ENCODE results near the gene IGSF10.

IGSF10 gene

GRCh38 chr3:151443583-151443982 lies 17.3 kb downstream of the IGSF10 start:
- no peak for DNase-seq (ENCODE audit: low spot score)
- no peak overlapping the region for H3K4me3 ChIP-seq
- no peak overlapping the region for H3K27ac ChIP-seq
- TF ChIP-seq, protein P1, sequence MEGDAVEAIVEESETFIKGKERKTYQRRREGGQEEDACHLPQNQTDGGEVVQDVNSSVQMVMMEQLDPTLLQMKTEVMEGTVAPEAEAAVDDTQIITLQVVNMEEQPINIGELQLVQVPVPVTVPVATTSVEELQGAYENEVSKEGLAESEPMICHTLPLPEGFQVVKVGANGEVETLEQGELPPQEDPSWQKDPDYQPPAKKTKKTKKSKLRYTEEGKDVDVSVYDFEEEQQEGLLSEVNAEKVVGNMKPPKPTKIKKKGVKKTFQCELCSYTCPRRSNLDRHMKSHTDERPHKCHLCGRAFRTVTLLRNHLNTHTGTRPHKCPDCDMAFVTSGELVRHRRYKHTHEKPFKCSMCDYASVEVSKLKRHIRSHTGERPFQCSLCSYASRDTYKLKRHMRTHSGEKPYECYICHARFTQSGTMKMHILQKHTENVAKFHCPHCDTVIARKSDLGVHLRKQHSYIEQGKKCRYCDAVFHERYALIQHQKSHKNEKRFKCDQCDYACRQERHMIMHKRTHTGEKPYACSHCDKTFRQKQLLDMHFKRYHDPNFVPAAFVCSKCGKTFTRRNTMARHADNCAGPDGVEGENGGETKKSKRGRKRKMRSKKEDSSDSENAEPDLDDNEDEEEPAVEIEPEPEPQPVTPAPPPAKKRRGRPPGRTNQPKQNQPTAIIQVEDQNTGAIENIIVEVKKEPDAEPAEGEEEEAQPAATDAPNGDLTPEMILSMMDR (IDR thresholded peaks at IDR 0.05), result no peak

DNA sequence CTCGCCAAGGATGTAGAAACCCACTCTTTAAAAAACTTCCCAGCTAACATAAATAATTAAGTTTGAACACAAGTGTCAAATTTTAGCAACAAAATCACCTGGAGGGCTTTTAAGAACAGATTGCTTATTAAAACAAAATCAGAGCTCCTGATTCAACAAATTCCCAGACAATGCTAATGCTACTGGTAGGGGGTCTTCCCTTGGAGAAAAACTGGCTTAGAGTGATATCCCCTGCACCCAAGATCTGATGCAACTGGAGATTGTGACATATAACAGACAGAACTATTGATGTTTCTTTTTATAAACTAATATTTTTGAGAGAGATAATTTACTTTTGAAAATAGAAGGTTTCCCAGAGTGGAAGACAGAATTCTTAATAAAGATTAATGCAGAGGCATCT lies 19.9 kb downstream of the IGSF10 start:
- TF ChIP-seq, protein P1 (IDR thresholded peaks at IDR 0.05), result no peak
- DNase-seq (ENCODE audit: low spot score), result no peak
- no peak overlapping the region for H3K27ac ChIP-seq
- H3K4me3 ChIP-seq, result no peak overlapping the region

DNA sequence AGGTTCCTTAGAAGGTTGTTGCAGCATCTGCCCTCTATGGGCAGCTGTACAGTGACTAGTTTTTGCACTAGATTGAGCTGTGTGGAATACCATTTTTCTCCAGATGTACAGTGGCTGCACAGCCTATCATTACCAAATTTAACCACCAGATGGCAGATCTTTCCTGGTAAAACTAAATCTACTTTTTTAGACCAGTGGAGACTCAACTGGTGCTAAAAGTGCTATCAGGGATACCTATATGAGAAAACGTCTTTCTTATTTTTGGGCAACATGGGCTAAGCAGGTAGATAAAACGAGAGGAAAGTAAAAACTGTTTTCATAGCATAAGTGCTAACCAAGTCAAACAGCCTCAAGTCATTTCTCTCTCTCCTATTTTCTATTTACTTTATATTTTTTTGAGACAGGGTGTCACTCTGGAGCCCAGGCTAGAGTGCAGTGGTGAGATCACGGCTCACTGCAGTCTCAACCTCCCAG lies 21.2 kb downstream of the IGSF10 start:
- no peak overlapping the region for H3K4me3 ChIP-seq
- DNase-seq (ENCODE audit: low spot score), result no peak
- TF ChIP-seq, protein P1 (IDR thresholded peaks at IDR 0.05), result peak; percentile 76
- no peak overlapping the region for H3K27ac ChIP-seq

GRCh38 chr3:151437906-151438305 lies 23.0 kb downstream of the IGSF10 start:
- no peak for DNase-seq (ENCODE audit: low spot score)
- H3K4me3 ChIP-seq, result no peak overlapping the region
- no peak overlapping the region for H3K27ac ChIP-seq
- TF ChIP-seq, protein P1 (IDR thresholded peaks at IDR 0.05), result no peak

- DNase-seq (ENCODE audit: low spot score), result no peak
- Histone ChIP-seq H3K27ac (no peak overlapping the region), H3K4me3 (no peak overlapping the region)
- TF ChIP-seq, protein P1 (IDR thresholded peaks at IDR 0.05), result no peak
These were observed 24.0 kb downstream of the IGSF10 start for GRCh38 chr3:151436675-151437446.

DNA sequence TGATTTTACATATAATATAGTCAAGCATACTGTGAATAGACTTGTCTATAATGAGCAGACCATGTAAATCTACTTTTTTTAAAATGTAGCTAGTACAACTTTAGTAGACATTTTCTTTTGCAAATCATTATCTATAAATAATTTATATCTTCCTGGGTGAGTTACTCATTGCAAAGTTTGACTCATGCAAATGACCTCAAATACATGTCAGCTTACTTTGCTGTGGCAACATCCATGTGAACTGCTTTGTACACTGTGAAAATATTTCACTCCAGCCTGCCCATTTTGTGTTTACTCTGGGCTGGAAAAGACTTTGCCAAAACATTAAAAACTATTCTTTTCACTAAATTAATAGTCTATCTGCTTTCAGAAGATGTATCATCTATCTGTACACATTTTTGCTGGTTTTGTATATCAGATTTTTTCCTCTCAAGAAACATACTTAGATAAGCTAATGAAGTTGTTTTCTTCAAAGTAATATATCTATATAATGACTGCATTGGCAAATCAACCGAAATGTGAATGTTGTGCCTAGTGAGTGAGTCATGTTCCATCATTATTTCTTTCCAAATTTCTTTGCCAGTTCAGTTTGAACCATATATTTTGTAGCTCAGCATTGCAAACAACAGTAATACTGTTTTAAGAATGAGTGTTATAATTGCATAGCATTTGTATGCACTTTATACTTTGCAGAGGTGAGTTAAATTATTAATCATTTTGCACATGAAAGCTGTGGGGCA lies 26.5 kb downstream of the IGSF10 start:
- Histone ChIP-seq H3K27ac (no peak overlapping the region), H3K4me3 (no peak overlapping the region)
- TF ChIP-seq, protein P1 (IDR thresholded peaks at IDR 0.05), result no peak
- DNase-seq (ENCODE audit: low spot score), result no peak
